CD4-positive, alpha-beta T cell treated with Interleukin-17A for 1 hour (primary cell): ENCODE results near the gene AHCYL2.
A peak's percentile ranks its signal among the peaks of the same experiment; 100 is the strongest.
"Not testable (repeated sequence)": the region's sequence is repeated elsewhere in the genome, so short reads cannot be mapped to it uniquely, and the experiment has no call there.

ENCODE experiments used
- DNase-seq: peaks from one replicate; pipeline ENCODE4 v3.0.0-alpha.2; 2020

The AHCYL2 gene

GRCh38 chr7:129433847-129434674, 209.2 kb downstream of the AHCYL2 start, which contains the start of gene STRIP2:
STRIP2 (plus strand) TSS chr7:129434432; CDS start chr7:129434473, 41 bp downstream.
- peak; percentile 88 for DNase-seq

DNA sequence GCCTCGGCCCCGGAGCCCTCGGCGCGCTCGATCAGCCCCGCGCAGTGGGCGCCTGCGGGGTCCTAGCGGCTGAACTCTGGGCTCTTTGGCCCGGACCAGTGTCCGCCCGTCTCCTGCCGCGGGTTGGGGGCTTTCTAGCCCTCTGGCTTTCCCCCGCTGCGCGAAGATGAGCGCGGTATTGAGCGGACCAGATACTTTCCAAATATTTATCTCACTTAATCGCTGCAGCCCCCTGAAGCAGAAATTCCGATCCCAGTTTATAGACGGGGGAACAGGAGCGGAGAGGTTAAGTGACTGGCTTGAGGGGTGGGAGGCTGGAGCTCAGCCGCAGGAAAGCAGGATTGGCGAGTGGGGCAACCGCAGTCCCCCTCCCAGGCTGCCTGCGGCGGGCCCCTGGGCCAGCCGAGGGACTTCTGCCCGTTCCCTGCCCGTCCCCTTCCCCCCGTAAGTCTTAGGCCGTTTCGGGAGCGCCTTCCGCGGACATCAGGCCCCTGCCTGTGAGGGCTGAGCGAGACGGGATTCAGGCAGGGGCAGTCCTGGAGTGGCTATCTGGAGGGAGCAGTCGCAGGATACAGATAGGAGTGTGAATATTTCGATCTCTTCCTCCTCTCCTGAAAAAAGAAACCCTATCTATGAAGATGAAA, 210.0 kb downstream of the AHCYL2 start:
- DNase-seq = no peak

DNA sequence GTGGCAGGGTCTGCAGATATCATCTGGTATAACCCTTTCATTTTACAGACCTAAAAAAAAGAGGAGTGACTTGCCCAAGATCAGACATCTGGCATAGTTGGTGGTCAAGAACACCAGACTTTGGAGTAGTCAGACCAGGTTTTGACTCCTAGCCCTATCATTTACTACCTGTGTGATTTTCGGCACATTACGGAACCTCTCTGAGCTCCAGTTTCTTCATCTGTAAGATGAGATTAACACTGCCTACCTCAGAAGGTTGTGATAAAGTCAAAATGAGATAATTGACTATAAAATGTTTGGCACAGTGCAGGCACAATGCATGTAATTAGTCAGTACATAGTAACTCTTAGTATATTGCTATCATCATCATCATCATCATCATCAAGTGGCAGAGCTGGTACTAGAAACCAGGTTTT, 210.6 kb downstream of the AHCYL2 start:
- no peak for DNase-seq

GRCh38 chr7:129436335-129436923, 211.6 kb downstream of the AHCYL2 start:
- no peak for DNase-seq

GRCh38 chr7:129437190-129437589, 212.4 kb downstream of the AHCYL2 start:
- no peak for DNase-seq

DNA sequence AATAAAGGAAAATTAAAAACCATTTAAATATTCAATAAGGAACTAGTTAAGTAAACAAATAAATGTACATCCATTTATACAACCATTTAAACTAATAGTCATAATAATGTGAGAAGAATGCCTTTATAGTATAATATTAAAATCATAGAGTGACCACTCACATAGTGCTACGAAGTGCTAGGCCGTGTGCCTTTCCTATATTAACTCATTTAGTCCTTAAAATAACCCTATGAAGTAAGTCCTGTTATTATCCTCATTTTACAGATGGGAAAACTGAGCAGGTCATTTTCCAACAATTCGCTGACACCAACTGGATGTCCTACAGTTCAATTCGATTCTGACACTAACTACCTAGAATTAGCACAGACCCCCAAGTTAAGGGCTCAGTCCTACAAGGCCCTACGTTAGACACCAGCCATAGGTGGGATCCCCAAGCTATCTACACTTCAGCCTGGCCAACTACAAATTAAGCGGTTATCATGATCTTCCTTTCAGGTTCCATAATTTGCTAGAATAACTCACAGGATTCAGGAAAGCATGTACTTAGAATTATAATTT, 213.5 kb downstream of the AHCYL2 start:
- no peak for DNase-seq

DNA sequence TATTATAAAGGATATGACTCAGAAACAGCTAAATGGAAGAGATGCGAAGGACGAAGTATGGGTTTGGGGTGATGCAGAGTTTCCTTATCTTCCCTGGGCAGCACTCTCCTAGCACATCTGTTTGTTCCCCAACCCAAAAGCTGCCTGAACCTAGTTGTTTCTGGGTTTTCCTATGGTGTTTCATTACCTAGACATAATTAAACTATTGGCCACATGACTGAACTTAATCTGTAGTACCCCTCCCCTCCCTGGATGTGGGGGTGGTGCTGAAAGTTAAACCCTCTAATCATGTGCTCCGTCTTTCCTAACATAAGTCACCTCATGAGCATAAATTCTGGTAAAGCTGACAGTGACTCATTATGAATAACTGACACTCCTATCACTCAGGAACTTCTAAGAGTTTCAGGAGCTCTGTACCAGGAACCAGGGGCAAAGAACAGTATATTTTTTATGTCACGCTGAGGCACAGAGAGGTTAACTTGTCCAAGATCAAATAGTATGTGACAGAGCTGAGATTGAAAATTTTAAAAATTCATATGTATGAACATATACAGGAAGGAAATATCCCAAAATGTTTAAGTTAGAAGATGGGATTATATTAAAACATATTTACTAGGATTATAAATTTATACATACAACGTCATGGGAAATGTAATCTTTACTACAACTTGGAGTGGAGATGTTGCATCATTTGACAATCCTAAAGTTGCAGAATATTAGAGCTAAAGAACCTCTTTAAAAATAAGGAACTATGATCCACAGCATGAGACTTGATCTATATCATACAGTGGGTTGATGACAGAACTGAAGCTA, 214.2 kb downstream of the AHCYL2 start:
- no peak for DNase-seq

- DNase-seq = no peak
These were observed 215.3 kb downstream of the AHCYL2 start for GRCh38 chr7:129439963-129440625.

DNA sequence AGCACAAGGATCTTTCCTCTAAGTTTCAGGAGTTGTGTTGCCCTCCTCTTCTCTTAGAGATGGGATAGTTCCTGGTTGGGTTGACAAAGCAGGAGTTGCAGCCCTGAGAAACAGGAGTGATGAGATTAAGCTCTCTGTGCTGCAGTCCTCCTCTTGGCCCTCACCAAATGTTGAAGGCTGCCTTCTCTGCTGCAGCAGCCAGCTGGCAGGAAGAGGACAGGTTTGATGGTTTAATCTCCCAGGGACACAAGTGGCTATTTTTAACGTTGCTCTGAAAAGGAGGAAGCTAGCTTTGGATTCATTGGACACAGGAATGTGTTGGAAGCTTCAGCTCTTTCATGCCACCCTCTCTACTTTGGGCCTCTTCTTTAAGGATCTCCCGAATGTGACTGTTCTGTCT, 218.8 kb downstream of the AHCYL2 start:
- no peak for DNase-seq

GRCh38 chr7:129444776-129445175, 219.9 kb downstream of the AHCYL2 start:
- not testable (repeated sequence) for DNase-seq

DNA sequence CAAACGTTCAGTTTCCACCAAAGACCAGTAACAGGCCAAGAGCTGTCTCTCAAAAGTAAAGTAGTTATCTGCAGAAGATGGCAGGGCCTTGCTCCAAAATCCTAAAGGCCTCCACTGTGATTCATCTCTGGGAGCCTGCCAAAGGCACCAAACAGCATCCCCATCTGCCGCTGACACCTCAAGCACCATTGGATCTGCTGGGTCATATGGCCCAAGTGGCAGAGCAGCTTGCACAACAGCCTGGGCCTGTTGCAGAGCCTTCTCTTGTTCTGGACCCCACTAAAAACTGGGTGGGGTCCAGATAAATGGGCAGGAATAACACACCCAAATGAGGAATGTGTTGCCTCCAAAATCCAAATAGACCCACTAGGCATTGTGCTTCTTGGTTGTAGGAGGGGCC, 222.1 kb downstream of the AHCYL2 start:
- DNase-seq = not testable (repeated sequence)

GRCh38 chr7:129447445-129447844, 222.6 kb downstream of the AHCYL2 start:
- DNase-seq = not testable (repeated sequence)

- not testable (repeated sequence) for DNase-seq
These were observed 223.8 kb downstream of the AHCYL2 start for GRCh38 chr7:129448608-129449007.

- DNase-seq = no peak
These were observed 225.5 kb downstream of the AHCYL2 start for GRCh38 chr7:129450295-129450694.

- DNase-seq = no peak
These were observed 227.9 kb downstream of the AHCYL2 start for GRCh38 chr7:129452589-129453231.

DNA sequence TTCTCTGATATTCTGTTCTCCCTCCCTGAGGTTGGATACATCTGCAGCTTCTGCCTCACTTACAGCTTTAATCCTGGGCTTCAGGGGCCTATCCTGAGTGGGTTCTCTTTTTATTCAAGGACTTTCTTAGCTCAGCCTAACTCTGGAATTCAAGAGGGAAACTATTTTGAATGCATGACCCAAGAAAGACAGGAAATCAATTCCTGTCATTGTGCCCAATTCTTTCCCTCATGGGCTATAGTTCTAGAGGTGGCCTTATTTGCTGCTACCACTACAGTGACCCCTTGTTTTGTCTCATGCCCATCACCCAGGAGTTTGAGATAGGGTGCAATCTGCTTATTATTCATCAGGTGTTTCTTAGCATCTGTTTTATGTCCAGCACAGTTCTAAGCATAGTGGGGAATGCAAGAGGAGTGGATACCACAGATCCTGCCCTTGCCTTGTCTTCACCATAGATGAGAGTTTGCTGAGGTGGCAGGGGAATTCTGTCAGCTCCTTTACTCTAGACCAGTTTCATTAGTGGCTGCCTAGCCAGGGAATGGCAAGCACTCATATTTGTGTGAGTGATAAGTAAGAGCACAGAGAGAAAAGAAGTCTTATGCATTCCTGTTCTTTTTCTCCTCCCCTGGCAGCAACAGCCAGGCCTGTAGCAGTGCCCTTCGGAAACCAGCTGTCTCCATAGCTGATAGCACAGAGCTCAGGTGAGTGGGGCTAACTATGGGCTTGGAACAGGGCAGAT, 228.8 kb downstream of the AHCYL2 start:
- DNase-seq = no peak

DNA sequence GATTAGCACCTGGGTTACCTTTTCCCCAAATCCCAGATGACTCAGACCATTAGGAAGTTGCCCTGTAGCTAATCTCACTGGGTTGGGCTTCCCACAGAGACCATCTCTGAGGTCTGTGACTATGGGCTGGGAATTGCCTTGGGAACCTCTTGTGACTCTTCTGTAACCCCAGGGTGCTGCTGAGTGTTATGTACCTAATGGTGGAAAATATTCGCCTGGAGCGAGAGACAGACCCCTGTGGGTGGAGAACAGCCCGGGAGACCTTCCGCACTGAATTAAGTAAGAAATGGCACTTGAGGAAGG, 229.4 kb downstream of the AHCYL2 start:
- DNase-seq = no peak

- no peak for DNase-seq
These were observed 231.6 kb downstream of the AHCYL2 start for GRCh38 chr7:129456421-129456820.

DNA sequence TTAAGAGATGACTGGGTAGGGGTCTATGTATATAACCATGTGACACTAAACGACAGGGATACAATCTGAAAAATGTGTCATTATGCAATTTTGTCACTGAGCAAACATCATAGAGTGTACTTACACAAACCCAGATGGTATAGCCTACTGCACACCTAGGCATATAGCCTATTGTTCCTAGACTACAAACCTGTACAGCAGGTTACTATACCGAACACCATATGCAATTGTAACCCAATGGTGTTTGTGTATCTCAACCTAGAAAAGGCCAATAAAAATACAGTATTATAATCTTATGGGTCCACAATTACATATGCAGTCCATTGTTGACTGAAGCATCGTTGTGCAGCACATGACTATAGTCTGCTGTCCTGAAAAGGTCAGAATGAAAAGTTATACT, 232.3 kb downstream of the AHCYL2 start:
- DNase-seq = no peak

DNA sequence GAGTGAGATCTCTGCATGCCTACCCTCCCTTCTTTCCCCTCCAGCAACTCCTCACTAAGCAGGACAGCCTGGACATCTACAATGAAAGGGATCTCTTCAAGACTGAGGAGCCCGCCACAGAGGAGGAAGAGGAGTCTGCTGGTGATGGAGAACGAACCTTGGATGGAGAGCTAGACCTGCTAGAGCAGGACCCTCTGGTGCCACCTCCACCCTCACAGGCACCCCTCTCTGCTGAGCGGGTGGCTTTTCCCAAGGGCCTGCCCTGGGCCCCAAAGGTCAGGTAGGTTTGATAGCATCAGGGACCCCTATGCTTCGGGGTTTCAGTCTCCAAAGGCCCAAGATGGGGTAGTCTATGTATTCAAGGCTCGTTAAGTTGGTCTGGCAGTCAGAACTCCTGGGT, 233.3 kb downstream of the AHCYL2 start:
- DNase-seq = no peak

DNA sequence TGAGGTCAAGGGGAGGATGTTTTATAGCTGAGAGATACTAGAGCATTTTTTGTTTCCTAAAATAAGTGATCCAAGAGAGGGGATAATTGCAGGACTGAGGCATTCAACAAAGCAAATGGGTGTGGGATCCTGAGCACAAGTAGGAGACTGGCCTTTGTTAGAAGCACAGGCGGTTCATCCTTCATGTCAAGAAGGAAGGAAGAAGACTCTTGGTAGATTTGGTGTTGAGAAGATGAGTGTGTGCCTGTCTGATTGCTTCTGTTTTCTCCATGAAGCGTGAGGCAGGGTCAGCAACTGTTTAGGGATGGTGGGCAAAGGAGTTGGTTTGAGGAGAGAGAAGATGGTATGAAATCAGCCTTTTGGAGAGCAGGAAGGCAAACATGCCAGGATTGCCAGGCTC, 237.0 kb downstream of the AHCYL2 start:
- DNase-seq = no peak
